ENCODE measurements around the gene CSF1.
"Not testable (repeated sequence)": the region's sequence is repeated elsewhere in the genome, so short reads cannot be mapped to it uniquely, and the experiment has no call there.

The CSF1 gene

GRCh38 chr1:109919303-109919702 lies 8.7 kb downstream of the CSF1 start:
- DNase-seq (ENCODE audit: low read depth), result no peak

GRCh38 chr1:109920391-109920790 lies 9.7 kb downstream of the CSF1 start:
- DNase-seq (ENCODE audit: low read depth), result not testable (repeated sequence)

- no peak for DNase-seq (ENCODE audit: low read depth)
Observed at GRCh38 chr1:109922326-109922725, 11.7 kb downstream of the CSF1 start.

GRCh38 chr1:109923131-109923945 lies 12.7 kb downstream of the CSF1 start:
- DNase-seq (ENCODE audit: low read depth), result no peak

- DNase-seq (ENCODE audit: low read depth), result no peak
Observed at GRCh38 chr1:109923946-109924275, 13.3 kb downstream of the CSF1 start.

GRCh38 chr1:109924316-109924715 lies 13.7 kb downstream of the CSF1 start:
- DNase-seq (ENCODE audit: low read depth), result no peak

GRCh38 chr1:109925159-109925990 lies 14.7 kb downstream of the CSF1 start:
- no peak for DNase-seq (ENCODE audit: low read depth)

GRCh38 chr1:109926662-109927300 lies 16.1 kb downstream of the CSF1 start:
- DNase-seq (ENCODE audit: low read depth), result no peak

- no peak for DNase-seq (ENCODE audit: low read depth)
Observed at GRCh38 chr1:109927356-109927755, 16.7 kb downstream of the CSF1 start.

- DNase-seq (ENCODE audit: low read depth), result no peak
Observed at GRCh38 chr1:109927911-109928321, 17.3 kb downstream of the CSF1 start.

- DNase-seq (ENCODE audit: low read depth), result no peak
Observed at GRCh38 chr1:109928591-109929111, 18.0 kb downstream of the CSF1 start.

GRCh38 chr1:109929170-109929569 lies 18.5 kb downstream of the CSF1 start:
- DNase-seq (ENCODE audit: low read depth), result no peak

- no peak for DNase-seq (ENCODE audit: low read depth)
Observed at GRCh38 chr1:109929588-109930251, 19.1 kb downstream of the CSF1 start.

GRCh38 chr1:109930252-109930993 lies 19.8 kb downstream of the CSF1 start:
- no peak for DNase-seq (ENCODE audit: low read depth)

GRCh38 chr1:109931189-109931731 lies 20.6 kb downstream of the CSF1 start:
- no peak for DNase-seq (ENCODE audit: low read depth)

GRCh38 chr1:109931911-109932636 lies 21.4 kb downstream of the CSF1 start:
- no peak for DNase-seq (ENCODE audit: low read depth)

GRCh38 chr1:109932679-109933078 lies 22.0 kb downstream of the CSF1 start:
- DNase-seq (ENCODE audit: low read depth), result no peak

GRCh38 chr1:109933856-109934711 lies 23.4 kb downstream of the CSF1 start:
- DNase-seq (ENCODE audit: low read depth), result no peak

GRCh38 chr1:109935451-109935900 lies 24.8 kb downstream of the CSF1 start:
- no peak for DNase-seq (ENCODE audit: low read depth)

Data from activated T-cell treated with anti-CD3 and anti-CD28 coated beads for 24 hours (primary cell).